8988T (cell line): Measurements from ENCODE around the gene METTL24.

Experiments used
- DNase-seq: peaks from one replicate; pipeline ENCODE4 v3.0.0; 2011

METTL24 gene, protein sequence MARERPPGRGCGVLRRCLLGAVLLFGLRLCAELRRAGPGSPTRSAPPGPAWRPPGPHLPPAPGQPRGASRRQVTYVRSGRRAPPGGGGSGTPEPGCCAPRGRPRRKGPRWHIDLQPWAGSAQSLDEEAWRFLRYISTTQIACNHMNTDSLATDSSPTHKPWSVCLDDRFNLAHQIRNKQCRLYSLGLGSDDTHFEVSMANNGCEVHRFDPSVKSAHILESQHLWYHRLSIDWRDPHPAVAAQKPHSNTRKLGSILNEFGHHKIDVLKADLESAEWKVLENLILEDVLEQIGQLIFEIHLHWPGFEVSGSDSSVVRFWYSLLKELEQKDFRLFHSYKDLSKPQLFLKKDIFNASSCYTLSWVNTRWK

DNA sequence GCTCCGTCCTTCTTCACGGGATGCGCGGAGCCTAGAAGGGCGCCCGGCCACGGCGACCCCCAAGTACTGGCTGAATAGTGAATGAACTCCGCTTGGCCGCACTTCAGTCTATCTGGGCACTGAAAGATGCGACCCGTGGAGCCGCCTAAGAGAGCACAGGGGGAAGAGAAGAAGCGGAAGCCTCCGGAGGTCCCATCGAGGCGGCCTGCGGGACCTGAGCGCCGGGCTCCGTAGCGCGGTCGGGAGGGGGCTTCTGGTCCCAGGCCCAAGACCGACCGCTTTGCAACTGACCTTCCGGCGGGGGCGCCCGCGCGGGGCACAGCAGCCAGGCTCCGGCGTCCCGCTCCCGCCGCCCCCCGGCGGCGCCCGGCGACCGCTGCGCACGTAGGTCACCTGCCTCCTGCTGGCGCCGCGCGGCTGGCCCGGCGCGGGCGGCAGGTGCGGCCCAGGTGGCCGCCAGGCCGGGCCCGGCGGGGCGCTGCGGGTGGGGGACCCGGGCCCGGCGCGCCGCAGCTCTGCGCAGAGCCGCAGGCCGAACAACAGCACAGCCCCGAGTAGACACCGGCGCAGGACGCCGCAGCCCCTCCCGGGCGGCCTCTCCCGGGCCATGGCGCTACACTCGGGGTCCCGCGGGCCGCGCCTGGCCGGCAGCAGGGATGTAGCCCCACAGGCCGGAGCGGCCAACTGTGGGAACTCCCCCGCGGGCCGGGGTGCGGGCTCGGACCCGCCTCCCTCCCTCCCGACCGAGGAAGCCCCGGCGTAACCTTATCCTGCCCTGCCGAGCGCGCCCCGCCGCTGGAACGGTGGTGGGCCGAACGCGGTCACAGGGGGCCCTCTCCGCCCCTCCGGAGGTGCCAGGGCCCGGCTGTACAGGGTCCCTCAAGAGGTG is at the start of gene METTL24:
Gene METTL24, minus strand, starts transcription at position 686 of the 889 bp plus-strand sequence. Its CDS starts 77 bp downstream, at position 609.
- peak; percentile 13 for DNase-seq

DNA sequence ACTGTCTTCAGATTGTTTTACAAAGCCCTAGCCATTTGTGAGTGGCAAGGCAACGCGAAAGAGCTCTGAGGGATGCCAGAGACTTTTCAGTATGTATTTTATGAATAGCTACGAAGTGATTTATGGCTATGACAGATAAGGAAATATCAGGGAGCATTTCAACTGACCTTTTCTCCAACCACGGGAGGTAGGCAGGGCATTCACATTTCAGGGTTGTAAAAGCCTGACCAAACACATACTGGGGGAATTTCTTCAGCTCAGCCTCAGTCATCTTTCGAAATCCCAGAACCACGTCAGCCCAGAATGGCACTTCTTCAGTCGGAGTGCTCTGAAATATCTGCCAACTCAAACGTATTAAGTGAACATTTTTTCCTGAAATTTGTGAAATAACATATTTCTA is 46.5 kb upstream of the METTL24 start:
- no peak for DNase-seq

DNA sequence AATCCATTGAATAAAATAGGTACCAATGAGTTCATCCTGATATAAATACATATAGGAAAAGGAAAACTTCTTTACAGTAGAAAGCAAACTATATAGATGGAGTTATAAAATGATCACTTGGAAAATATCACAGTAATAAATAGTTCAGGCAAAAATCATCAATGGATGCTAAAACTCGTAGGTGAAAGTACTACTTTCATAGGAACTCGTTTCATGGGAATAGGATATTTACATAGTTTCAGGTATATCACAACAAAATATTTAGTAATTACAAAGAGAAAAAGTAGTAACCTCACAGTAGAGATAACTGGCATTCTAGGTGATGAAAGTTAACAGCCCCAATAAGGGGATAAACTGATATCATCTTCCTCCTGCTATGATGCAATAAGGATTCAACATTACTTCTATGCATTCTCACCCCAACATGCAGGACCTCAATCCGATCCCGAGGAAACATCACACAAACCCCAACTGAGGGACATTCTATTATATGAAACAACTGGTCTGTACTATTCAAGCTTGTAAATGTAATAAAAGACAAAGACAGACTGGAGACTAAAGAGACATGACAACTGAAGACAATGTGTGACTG is 43.5 kb upstream of the METTL24 start:
- no peak for DNase-seq

DNA sequence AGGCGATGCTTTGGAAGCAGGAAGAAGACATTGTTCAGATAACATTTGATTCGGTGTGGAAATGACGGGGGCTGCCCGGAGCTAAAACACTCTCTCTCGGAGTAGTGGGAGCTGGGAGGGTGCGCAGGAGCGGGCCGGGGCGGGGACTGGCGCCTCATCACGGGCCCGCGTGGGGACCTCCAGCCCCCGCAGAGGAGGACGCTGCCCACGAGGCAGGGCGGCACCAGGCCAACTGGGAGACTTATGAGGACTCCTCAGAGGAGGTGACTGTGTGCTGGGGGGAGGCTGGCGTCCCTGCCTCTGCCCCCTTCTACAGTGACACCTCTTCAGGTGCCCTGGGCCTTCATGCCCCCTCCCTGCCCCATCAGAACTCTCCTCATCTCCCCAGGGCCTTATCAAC is 42.1 kb upstream of the METTL24 start:
- DNase-seq = no peak

DNA sequence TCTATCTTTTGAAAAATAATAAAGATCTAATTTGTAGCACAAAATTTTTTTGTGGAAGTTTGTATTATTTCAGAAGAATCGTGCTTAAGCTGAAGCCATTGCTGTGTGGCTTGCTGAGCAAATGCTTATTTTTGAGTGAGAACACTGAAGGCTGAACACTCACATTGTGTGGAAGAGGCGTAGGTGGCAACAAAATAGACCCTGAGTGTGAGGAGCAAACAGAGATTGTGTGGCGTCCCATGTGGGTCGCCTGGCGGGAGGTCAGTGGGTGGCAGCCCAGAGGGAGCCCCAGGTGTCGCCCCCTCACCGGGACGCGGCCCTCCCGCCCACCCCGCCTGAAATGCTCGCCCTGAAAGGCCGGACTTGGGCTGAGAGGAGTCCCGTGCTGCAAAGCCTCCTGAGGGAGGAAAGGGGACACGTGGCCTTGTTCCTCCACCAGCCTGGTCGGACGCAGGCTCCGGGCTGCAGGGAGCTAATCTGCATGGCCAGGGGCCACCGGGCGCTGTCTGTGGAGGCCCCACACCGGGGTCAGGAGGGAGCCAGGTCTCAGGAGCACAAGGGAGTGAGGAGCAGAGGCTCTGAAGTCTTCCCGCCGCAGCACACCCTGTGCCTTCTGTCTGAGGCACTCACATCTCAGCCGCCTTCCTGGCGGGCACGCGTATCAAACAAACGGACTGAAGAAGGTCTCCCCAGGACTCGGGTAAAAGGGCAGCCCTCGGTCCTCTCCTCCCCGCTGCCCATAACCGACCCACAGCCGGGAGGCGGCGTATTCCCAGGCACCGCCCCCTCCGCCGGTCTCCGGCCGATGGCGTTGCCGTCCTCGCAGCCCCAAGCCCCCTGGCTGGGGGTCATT is 41.3 kb upstream of the METTL24 start:
- DNase-seq = no peak

DNA sequence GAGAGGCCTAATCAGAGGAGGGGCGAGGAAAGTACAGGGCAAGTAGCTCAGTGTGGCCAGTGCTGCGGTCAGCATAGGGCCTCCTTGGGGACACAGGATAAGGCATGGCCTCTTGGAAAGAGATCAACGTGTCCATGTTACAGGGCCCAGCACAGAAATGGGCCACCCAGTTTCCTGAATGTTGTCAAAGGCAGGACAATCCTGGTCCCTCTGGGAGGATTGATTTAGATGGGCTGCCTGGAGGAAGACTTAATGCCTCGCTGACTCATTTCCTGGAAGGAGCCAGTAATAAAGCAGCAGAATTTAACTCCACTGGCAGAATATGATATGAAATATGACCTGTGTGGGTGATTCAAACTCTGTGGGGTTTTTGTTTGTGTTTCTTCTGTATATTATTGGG is 40.6 kb upstream of the METTL24 start:
- DNase-seq = no peak

DNA sequence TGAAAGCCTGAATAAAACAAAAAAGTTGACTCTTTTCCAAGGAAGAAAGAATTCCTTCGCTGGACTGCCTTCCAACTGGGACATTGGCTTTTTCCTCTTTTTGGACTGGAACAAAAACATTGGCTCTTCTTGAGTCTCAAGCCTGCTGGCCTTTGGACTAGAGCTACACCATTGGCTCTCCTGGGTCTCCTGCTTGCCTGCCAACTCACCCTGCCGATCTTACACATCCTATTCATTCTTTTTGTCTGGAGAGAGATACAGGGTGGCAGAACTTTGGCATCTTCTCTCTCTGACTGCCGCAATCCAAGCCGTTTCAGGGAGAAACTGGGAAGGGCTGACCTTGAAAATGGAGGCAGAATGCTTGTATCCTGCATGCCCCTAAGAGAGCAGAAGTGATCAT is 37.1 kb upstream of the METTL24 start:
- DNase-seq = no peak

DNA sequence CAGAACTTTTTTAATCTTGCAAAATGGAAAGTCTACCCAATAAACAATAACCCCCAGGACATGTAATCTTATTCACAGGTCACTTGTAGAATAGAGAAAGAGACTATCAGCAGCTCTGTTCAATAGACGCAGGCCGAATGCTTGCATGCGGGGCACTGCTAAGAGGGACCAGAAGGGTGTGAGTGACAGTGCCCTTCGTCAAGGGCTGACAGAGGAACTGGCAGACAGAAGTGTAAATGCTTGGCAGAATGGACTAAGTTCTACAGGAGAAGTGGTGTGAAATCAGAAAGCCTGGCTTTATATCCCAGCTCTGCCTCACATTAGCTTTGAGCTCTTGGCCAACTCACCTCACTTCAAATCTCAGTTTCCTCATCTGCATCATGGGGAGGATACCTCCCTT is 36.3 kb upstream of the METTL24 start:
- DNase-seq = no peak

DNA sequence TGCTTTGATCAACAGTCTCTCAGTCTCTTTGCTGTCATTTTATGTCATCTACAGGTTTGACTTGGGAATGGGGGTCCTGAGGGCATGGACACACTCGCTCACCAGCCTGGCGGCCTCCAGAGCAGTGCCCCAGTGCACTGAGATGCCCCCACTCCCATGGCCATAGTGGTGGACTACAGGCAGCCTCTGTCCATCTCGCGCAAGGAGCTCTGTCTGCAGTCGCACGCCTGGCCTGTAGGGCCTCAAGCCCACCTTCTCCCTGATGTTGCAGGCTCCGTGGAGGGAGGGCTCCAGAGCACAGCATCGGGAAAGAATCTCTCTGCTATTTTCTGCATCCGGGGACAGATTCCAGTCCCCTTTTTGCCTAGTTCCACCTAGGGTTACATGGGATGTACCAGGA is 34.6 kb upstream of the METTL24 start:
- no peak for DNase-seq

DNA sequence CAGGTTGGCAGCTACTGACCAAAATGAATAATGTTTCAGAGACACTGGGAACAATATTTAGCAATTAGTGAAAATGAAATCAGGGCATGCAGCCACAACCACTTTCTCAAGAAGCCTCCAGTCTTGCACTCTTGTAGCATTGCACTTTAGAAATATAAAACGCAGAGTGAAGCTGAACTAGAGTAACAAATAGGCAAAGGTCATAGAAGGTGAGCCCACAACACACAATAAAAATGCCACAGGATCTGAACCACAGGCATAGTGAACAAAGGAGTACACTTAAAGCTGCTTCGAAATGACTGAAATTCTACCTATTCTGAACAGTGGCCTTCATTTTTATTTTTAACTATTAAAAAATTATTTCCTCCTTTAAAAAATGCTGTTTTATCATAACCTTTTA is 32.3 kb upstream of the METTL24 start:
- DNase-seq = no peak

DNA sequence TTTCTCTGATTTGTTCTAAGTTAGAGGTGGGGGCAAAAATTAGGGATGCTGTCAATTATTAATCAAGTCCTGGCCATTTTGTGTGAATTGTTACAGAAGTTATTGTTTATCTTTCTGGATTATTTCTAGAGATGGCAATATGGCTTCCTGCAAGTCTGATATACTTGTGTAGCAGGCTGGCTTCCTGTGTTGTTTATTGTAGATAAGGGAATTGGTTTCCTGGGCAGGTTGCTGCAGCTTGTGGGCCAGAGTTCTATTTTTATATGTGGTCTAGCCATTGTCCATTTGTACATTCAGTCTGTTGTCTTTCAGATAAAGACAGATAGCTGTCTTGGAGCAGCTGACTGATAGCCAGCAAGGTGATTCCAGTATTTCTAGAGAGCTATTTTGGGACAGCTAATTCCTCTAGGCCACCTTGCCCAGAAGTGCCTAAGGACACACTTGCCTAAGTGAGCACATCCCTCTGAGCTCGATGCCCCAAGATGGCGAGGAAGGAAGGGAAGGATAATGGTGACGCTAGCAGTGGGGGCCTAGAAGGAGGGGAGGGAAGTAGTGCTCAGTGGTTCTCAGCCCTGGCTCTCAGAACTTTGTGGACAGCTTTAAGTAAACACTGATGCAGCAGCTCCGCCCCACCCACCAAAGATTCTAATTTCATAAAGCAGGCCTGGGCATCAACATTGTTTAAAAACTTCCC is 31.7 kb upstream of the METTL24 start:
- no peak for DNase-seq

DNA sequence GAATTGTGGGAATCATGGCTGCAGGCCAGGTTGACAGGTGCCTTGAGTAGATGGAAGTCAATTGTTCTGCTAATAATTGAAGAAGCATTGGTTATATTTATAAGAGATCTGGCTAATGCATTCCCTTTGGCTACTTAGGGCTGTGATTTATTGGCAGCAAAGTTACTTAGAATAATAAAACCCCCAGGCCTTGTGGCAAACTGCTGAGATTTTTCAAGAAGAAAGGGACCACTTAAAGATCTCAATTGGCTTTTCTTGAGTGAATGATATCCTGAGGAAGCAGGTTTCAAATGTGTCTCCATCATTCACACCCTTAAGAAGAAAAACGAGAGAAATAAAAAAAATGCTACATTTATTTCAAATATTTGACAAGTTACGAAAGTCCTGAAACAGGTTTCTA is 29.8 kb upstream of the METTL24 start:
- DNase-seq = no peak

DNA sequence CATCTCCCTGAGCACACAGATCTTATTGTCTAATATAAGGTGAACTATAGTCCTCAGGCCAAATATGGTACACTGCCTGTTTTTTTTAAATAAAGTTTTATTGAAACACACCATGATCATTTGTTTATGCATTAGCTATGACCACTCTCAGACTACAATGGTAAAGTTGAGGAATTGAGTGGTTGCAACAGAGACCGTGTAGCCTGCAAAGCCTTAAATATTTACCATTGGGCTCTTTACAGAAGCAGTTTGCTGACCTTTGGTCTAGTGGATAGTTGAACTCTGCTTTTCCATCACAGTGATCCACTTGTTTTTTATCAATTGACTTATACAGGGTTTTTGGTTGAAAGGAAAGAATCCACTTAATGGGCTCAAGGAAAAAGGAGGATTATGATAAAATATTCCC is 27.3 kb upstream of the METTL24 start:
- DNase-seq = no peak

DNA sequence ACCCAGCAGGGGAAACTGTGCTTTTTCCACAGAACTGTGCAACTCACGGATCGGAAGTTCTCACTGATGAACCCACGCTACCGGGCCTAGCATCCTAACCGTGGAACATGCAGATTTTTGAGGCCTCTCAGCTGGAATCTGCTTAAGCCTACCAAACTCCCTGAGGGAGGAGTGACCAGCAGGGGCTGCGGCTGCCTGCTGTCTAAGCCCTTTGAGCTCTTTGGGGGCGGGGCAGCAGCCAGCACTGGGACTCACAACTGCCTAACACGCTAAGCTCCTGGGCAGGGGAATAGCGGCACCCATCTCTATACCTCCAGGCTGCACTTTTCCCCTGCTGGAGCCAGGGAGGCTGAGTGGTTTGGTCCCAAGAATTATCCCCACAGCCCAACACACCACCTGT is 20.4 kb upstream of the METTL24 start:
- no peak for DNase-seq

DNA sequence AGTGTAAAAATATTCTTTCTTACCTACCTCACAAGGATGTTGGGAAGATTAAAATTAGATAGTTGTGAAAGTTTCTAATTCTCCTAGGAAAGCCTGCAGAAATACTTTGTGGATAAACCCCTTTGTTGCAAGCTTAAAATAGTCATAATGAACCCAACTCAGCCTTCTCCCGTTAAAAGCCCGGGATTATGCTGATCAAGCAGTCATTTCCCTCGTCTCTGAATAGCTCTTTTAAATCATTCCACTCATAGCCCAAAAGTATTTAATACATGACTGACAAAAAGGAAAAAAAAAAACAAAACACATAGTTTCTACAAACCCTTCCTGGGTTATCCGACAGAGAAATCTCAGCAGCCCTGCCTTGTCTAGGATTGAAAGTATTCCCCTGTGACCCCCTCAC is 10.9 kb upstream of the METTL24 start:
- no peak for DNase-seq

DNA sequence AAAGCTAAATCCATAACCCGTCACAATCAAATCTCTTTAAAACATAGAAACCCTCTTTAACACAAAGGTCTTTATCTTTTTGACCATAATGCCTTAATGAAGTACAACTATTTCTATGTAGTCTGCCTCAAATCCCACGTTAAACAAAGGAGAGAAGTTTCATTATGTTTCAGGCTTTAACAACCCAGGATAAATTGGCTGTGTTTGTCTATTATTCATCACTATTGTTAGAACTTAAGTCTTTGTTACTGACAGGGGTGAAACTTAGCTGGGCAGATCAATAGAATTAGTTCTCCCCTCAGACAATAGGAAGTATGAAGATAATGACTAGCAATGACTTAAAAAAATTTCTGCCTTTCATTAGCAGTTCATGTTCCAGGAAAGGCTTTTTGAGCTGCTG is 10.1 kb upstream of the METTL24 start:
- no peak for DNase-seq

DNA sequence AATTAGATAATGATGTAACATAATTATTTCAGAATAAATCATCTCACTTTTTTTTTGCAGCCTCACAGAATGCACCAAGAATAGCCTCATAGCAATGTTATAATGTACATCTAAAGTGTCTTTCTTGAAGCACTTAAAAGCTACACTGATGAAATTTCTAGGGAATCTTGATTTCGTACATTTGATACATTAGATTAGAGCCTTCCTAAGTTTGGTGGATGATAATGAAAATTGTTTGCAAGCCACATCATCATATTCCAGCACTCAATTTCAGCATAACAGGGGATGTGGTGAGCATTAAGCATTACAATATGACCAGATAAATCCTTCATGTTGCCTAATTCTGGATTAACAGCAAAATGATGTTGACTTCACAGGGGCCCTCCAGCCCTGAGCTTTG is 9.7 kb upstream of the METTL24 start:
- no peak for DNase-seq

DNA sequence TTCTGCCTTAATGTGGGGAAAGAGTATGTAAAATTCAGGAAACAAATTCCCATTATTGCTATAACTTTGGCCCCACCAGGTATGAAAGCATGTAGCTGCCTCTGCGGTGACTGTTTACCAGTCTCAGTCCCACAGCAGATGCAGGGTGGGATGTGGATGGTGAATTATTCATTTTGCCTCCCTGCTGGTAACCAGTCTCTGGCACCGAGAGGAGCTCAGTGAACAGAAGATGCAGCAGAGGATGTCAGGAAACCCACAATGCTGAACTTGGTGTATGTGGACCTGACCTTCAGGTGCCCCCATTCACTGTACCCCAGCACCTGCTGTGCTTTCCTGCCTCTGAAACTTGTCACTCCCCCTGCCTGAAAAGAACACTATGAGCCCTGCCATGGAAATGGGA is 8.8 kb upstream of the METTL24 start:
- DNase-seq = no peak

DNA sequence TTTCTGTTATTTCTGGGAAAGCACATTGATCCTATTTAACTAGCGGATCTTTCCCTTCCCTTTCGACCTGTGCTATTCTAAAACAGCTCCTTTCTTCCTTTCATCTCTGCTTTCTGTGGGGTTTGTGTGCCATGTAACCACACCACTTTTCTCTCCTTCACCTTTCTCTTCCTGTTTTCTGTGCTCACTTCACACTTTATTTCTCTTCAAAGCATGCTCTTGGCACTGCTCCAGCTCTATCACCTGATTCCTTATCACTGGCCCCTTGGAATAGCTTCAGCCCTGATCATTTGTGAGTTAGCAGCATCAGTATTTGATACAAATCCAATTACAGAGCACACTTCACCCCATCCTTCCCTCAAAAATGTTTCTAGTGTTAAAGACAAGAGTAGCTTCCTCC is 8.1 kb upstream of the METTL24 start:
- DNase-seq = no peak

DNA sequence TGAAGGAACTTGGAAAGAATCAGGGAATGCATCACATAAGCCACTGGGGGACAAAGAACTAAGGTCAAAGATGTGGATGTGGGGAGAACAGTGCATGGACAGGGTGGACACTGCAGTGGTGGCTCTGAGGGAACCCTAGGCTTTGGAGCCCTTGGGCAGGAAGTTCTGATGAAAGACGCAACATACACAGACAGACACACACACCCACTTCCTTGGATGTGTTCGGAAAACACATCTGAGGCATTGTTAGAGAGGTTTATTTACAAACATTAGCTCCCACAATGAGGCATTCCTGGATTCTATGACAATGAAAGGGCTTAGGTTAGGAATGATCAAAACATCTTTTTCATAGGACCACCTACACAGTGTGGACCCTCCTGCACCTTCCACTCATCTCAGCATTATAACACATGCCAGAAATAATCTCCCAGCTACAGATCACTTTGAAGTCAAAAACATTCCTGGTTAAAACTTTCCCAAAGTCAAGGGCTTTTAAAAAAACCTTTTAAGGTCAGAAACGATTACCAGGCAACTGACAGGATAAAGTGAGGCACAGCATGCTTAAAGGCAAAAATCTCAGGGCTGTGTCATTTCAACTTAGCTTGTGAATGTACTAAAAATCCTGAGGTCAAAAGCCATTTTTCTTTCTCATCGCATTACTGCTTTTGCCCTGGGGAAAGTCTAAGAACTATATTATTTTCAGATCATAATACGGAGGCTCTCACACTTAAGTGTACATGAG is 6.4 kb upstream of the METTL24 start:
- DNase-seq = no peak

DNA sequence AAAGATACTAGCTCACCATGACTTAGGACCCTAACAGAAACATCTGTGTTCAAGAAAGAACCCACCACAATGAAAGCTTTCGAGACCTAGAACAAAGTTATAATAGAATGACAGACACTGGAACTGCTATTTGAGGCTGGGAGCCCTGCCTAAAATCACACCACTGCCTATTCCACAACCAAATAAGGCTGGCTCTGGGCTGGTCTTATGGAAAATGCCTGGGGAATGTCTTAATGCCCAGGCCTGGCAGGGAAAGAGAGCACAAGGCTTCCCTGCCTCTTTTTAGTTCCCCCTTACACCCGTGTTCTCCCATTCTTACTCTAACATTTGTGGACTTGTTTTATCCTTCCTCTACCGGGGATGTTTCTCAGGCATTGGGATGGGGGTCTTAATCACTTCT is 5.6 kb upstream of the METTL24 start:
- no peak for DNase-seq

DNA sequence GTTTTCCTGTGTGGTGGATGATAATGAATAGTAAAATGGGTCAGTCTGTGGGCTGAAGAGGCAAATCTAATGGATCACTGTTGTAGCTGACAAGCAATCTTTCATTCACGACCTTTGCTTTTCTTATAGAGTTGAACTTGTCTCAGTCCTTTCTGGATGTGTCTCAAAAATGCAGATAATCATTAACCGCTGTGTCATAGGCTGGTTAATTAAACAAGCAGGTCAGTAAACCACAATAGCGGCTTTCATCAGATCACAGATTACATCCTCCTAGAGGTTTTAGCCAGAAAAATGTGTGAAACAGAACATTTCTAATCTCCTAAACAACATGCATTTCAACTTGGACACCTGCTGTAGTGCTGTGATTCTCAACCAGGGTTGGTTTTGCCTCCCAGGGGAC is 2.5 kb upstream of the METTL24 start:
- DNase-seq = no peak
